NCI-H1092 (cell line): ENCODE data around the gene IDH3G.
"Not testable (repeated sequence)": the region's sequence is repeated elsewhere in the genome, so short reads cannot be mapped to it uniquely, and the experiment has no call there.

Source experiments
- DNase-seq: peaks from one replicate; lab custom pipeline; 2025; lab: John Stamatoyannopoulos, UW

The IDH3G gene

DNA sequence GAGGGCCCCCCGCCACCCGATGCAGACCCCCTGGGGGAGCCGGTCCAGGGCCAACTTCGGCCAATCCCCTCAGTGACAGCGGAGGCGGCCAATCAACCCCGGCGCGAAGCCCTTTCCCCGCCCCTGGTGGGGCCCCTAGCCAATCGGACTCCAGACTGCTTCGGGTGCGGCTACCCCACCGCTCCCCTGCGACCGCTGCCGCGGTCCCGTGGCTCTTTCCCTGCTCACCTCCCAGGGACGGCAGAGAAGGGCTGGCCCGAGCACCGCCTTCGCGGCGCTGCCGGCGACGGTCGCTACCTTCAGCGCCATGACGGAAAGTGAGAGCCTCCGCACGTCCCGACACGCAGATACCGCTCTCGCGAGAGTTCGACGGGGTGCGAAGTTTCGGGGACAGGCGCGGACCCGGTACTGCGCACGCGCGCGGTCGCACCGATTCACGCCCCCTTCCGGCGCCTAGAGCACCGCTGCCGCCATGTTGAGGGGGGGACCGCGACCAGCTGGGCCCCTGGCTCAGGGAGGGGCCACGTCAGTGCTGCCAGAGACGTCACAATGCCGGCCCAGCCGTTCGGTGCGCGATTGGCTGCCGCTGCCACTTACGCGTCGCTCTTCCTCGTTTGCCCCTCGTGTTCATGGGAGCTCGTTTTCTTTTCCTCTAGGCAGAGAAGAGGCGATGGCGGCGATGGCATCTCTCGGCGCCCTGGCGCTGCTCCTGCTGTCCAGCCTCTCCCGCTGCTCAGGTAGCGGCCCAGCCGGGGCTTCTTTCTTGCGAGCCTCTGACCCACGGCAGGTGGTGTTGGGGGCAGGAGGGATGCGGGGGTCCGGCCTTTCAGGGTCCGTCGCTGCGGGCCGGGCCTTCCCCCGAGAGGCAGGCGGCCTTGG lies at the start of gene IDH3G, which contains the start of gene SSR4:
Gene IDH3G, minus strand, starts transcription at position 358 of the 879 bp plus-strand sequence. Its CDS starts 49 bp downstream, at position 309.
Gene SSR4, plus strand, starts transcription at position 651 of the 879 bp plus-strand sequence. Its CDS starts 20 bp downstream, at position 671.
- DNase-seq, result peak; percentile 97

DNA sequence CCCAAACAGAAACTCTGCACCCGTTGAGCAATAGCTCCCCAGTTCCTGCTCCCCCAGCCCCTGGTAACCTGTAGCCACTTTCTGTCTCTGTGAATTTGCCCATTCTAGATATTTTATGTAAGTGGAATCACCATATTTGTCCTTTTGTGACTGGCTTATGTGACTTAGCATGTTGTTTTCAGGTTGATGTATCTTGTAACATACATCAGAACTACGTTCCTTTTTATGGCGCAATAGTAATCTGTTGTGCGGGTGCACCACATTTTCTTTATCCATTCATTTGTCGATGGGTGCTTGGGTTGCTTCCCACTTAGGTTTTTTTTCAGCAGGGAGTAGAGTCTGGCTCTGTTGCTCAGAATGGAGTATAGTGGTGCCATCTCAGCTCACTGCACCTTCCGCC lies 42.7 kb upstream of the IDH3G start:
- DNase-seq, result no peak

- no peak for DNase-seq
Observed at GRCh38 chrX:153832728-153833127, 38.6 kb upstream of the IDH3G start.

DNA sequence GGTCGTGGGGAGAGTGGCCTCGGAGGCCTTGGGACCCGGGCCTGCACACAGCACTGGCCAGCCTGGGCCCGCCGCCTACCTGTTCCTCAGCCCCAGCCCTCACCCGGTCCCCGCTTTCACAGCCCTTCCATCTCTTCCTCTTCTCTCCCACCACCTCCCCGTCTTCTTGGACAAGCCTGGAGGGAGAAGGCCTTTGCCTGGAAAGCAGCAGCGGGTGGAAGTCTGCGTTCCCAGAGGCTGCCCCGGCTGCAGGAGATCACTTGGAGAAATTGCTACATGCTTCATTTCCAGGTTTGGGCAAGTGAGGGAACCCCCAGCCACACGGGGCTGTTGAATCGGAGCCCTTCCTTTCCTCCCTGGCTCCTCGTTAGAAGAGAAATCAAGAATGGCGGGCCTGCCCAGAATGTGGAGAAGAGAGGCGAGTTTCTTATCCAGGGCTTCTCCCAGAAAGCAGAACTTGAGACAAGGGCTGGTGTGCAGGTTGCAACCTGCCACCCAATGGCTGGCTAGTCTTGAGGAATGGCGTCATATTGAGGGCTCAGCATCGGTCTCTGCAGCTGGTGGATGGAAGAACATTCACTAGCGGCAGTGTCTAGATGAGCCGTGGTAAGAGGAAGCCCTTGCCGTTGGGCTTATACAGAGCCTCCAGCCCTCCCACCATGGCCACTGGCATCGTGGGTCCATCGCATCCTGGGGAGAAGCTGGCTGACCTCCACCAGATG lies 37.4 kb upstream of the IDH3G start:
- no peak for DNase-seq

GRCh38 chrX:153830640-153831428 lies 36.7 kb upstream of the IDH3G start:
- no peak for DNase-seq

DNA sequence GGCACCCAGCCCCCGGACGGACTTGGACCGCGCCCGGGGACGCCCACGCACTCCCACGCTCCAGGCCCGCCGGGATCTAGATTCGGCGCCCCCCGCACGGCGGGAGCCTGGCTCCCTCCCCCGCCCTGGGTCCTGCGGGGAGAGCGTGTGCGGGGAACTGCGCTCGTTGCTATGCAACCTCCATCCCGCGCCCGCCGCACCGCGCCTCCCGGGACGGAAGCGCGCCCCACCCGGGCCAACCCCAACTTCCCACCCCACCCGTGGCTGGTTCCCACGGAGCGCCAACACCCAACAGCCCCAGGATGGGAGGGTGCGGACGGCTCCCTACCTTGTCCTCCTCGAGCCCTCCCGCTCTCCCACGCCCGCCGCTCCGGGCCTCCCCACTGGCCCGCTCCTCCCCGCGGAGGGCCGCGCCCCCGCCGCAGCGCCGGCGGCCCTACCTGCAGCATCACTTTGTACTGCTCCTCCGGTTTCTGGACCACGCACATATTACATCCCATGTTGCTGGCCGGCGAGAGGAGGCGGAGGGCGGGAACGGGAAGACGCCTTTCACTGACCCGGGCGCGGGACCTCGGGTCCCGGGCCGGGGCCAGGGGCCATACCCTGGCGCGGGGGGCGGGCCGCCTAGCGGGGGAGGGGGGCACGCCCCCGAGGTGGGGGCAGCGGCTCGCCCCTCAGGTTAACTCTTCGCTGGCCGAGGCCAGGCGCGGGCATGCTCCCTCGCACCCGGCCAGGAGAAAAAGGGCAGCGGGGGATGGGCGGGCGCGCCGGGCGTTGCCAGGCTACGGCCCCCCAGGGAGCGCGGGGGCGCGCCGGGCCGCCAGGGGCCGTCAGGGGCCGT lies 35.8 kb upstream of the IDH3G start, which contains the start of gene PDZD4:
Gene PDZD4, minus strand, starts transcription at position 746 of the 841 bp plus-strand sequence. Its CDS starts 246 bp downstream, at position 500.
- DNase-seq, result no peak

DNA sequence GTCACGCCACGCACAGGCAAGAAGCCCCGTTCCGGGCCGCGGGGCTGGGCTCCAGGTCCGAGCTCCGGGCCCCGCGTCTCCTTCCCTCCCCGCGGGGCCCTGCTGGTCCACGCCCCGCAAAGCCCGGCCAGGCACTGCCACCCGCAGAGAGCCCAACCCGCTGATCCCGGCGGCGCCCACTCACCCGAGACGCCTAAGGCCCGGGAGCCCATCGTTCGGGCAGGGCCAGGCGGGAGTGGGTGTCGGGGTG lies 35.3 kb upstream of the IDH3G start:
- no peak for DNase-seq

GRCh38 chrX:153828723-153829548 lies 34.8 kb upstream of the IDH3G start:
- DNase-seq, result no peak

DNA sequence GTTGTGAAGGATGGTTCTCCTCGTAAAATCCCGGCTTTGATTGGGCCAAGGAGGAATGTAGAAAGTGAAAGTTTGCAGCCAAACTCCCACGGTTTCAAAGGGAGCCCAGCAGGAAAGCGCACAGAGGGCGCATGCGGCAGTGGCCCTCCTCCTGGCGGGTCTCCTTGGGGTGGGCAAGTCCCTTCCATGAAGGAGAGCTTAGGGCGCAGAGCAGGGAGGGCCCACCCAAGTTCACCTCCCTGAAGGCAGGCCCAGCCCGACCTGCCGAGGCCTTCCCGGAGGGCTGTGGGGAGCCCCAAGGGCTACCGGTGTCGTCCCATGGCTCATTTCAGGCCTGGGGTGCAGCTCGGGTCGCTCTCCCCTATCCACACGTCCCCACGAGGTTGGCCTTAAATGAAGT lies 34.1 kb upstream of the IDH3G start:
- DNase-seq, result no peak

DNA sequence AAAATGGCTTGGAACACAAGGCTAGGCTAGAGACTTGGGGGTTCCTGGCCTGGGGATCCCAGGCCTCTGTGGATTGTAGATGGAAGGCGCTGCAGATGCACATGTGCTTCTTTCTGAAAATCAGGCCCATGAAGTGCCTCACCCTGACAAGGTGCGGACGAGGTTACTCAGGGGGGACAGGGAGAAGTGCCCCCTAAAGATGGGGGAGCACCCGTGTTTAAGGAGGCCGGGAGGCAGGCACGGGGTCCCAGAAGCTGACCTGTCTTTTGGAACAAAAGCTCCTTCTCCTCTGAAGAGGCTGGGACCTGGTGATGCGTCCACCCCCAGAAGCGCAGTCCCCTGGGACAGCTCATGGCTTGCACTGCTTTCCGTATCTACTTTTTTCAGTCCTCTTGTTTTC lies 33.7 kb upstream of the IDH3G start:
- DNase-seq, result no peak

DNA sequence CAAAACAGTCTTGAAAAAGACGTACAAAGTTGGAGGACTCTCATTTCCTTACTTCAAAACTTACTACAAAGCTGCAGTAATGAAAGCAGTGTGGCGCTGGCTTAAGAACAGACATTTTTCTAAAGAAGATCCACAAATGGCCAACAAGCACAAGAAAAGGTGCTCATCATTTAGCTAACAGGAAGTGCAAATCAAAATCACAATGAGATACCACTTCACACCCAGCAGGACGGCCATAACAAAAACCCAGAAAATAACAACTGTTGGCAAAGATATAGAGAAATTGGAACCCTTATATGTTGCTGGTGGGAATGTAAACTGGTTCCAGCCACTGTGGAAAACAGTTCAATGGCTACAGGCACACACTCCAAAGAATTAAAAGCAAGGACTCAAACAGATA lies 32.8 kb upstream of the IDH3G start:
- DNase-seq, result no peak

- no peak for DNase-seq
Observed at GRCh38 chrX:153825042-153825441, 30.9 kb upstream of the IDH3G start.

GRCh38 chrX:153824348-153824747 lies 30.2 kb upstream of the IDH3G start:
- no peak for DNase-seq

- DNase-seq, result no peak
Observed at GRCh38 chrX:153821066-153821465, 26.9 kb upstream of the IDH3G start.

GRCh38 chrX:153820601-153821000 lies 26.4 kb upstream of the IDH3G start:
- no peak for DNase-seq

GRCh38 chrX:153819384-153820040 lies 25.3 kb upstream of the IDH3G start:
- no peak for DNase-seq

- DNase-seq, result peak; percentile 50
Observed at GRCh38 chrX:153818571-153819383, 24.6 kb upstream of the IDH3G start.

DNA sequence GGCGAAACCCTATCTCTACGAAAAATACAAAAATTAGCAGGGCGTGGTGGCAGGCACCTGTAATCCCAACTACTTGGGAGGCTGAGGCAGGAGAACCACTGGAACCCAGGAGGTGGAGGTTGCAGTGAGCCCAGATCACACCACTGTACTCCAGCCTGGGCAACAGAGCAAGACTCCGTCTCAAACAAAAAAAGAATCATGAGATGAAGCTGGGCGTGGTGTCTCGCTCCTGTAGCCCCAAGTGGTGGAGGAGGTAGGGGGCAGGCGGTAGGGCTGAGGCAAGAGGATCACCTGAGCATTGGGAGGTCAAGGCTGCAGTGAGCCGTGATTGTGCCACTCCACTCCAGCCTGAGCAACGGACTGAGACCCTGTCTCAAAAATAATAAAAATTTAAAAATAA lies 23.9 kb upstream of the IDH3G start:
- DNase-seq, result not testable (repeated sequence)
